ENCODE results near the gene CCL13.

CCL13 gene

DNA sequence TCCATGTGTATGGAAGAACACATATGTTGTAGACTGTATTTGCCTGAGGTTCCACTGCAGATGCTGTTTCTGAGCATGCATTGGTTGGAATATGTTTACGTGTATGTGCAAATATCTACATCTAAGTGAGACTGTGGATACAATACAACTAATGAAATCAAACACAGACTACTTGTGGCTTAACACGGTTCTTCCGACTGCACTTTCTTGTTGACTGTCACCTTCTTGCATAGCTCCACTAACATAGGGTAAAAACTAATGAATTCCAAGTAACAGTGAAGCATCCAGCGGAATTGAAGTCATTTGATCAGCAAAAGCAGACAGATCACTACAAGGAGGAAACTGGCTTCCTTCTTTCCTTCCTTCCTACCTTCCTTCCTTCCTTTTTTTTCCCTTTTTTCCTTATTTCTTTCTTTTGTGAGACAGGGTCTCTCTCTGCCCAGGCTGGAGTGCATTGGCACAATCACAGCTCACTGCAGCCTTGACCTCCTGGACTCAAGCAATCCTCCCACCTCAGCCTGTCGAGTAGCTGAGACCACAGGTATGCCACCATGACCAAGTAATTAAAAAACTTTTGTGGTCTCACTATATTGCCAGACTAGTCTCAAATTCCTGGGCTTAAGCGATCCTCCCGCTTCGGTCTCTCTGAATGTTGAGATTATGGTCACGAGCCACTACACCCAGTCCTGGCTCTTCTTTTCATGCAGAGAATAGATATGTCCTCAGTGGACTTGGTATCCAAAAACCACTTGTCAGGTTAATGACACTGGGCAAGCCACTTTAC is 28.7 kb downstream of the CCL13 start:
- no peak for DNase-seq (ENCODE audit: low read depth)

DNA sequence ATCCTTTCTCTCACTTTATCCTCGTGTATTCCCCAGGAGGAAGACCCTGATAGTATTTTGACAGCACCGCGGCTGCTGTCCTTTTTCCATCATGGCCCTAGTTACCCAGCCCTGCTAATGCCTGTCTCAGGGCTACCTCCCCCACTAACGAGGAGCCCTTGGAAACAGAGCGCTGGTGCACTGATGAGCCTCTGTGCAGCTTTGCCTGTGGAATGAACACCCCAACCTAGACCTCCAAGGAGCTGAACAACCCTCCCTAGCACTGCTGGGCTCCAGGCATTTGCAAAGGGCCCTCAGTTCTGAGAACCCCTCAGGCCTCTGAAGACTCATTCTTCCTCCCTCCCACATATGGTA is 30.0 kb downstream of the CCL13 start:
- DNase-seq (ENCODE audit: low read depth) = no peak

DNA sequence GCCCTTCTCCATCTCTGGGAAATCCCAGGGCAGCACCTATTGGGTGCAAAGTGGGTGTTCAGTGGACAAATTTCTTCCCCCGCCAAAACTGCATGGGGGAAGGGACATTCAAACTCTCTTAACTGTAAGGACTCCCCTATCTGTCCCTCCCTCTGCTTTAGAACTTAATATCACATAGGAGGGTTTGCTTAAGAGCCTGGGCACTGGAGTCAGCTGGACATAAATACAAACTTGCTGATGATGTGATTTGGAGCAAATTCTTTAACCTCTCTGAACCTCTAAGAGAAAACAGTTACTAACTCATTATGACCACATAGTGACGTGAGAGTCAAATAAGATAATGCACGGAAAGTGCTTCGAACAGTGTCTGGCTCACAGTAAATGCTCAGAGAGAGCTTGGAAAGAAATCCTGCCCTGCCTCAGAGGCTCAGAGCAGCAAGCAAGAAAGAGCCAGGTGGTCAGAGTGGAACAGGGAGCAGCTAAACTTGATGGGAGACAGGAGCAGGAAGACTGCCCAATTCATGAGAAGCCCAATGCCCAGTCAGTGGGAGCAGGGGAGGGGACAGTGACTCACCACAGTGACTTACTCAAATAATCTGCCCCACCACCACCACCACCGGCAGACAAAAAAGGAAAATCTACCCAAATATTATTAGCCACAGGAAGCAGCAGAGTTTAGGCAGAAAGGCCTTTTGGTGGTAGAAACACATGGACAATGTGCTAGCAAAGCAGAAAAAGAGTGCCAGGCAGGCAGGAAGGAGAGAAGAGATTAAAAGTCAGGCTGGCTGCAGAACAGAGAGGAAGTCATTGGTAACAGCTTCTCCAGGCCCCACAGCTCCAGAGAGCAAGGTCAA is 30.6 kb downstream of the CCL13 start:
- no peak for DNase-seq (ENCODE audit: low read depth)

DNA sequence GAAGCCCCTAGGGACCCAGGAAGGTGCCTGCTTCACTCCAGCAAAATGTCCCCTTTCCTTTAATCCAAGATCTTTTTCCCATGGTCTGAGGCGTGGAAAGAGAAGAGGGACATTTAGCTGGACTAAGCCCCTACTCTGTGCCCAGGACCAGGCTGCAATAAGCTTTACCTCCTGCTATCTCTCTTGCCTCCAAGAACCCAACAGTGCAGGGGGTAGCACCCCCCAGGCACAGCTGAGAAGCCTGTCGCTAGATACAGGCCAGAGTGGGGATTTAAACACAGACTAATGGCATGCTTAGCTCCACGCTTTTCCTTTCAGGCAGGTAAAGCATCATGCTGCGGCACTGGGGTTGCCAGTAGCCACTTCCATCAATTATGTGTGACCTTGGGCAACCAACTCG is 31.3 kb downstream of the CCL13 start:
- DNase-seq (ENCODE audit: low read depth) = no peak

DNA sequence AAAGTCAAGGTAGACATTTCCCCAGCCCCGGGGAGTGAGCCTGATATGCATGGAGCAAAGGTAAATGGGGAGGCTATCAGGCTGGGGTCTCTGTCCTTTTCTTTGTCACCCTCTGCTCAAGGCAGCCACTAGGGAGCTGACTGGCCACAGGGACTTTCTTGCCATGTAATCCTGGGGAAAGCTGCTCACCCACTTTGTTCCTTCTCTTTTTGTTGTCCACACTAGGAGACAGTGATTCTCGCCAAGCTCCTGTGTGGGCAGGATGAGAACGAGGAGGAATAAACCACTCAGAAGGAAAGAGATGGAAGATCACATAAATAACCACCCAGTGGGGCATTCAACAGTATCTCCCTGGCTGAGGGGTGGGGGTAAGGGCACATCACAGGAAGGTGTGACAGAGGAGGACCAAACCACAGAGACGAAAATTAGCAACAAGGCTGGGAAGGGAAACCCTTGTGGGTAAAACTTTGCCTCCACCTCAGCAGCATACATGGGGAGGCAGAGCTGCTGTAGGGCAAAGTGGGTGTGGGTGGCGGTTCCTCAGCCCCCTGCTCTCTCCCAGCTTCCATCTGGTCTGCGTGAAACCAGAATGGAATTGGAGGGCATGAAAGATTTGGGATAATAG is 33.0 kb downstream of the CCL13 start:
- no peak for DNase-seq (ENCODE audit: low read depth)

DNA sequence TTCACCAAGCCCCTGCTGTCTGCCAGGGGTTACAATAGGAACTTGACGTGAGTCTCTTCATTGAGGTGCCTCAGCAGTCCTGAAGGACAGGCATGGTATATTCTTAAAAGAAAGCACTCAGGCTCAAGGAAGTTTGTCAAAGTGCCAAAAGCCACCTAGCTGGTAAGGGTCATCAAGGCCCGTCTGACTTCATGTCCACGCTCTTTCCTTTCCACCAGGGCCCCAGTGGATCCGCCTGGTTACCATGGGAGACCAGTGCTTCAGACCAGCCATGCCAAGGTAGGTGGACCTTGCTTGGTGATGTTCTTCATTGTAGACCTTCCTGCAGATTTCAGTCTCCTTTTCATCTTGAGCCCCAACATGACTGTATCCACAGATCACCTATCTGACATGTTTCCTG is 34.4 kb downstream of the CCL13 start:
- DNase-seq (ENCODE audit: low read depth) = no peak

DNA sequence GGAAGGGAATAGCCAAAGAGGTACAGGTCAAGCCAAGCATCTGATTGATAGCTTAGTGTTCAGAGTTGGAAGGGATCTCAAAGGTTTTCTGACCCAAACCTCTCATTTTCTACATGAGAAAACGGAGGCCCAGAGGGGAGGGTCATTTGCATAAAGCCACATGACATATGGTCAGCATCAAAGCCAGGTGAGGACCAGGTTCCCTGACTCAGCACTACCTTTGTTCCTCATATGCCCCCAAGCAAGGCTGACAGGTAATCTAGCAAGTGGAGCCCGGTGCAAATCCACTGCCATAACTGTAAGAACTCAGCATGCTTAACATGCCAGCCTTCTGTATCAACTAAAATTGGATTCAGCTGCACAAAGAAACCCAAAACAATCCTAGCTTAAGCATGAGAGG is 35.0 kb downstream of the CCL13 start:
- no peak for DNase-seq (ENCODE audit: low read depth)

DNA sequence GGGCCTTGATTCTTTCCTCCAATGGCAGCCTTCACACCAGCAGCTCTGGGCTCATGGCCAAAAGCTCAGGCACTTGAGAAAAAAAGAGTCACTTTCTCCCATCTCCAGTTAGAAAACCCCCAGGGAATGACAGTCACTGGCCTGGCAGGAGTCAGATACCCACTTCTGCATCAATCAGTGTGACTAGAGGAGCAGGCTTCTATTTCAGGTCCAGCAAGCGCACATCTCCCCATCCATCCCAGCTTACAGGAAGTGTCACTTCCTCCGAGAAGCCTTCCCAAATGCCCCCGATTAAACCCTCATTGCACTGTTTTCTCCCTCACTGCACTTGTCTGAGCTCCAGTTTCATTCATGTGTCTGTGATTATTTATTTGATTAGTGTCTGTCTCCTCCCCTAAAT is 37.1 kb downstream of the CCL13 start:
- DNase-seq (ENCODE audit: low read depth) = no peak

DNA sequence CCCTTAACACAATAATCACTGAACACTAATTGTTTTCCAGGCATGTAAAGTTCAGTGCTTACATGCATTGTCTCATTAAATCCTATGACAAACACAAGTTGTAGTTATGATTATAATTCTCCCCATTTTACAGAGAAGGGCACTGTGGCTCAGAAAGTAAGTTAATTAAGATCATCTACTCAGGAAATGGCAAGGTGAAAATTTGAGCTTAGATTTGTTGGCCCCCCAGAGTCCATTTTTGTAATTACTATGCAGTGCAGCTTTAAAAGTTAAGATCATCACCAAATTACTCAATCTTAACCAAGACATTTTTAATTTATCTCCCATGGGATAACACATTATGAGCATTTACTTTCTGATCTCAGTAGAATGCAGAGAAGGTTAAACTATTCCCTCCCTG is 41.0 kb downstream of the CCL13 start:
- DNase-seq (ENCODE audit: low read depth) = no peak

DNA sequence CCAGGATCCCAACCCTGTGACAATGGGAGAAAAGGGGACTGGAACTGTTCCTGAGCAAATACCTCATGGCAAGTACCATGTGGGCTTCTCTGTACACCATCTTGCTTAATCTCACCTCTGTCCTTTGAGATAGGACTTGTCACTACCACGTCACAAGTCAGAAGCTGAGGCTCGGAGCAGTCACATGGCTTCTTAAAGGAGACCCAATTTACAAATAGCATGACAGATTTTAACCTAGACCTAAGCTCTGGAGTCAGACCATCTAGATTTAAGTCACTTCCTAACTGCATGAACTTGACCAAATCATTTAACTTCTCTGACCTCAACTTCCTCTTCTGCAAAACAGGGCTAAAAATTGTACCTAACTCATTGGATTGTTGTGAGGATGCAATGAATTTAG is 42.7 kb downstream of the CCL13 start:
- DNase-seq (ENCODE audit: low read depth) = no peak

DNA sequence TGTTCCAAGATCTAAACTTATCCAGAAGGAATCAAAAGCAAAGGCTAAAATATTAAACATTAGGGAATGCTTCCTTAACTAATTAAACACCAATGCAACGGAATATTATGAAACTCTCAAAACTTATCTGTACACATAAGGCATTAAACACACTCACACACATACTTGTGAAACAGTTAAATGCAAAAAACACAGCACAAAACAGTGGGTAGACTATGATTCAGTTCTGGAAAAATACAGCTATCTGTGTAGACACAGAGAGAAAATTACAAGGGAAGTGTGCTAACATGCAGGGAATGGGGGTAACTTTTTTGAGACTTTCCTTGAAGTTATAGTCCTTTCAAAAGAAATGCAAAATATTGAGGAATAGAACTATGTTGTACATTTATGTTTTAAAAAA is 43.4 kb downstream of the CCL13 start:
- DNase-seq (ENCODE audit: low read depth) = no peak

DNA sequence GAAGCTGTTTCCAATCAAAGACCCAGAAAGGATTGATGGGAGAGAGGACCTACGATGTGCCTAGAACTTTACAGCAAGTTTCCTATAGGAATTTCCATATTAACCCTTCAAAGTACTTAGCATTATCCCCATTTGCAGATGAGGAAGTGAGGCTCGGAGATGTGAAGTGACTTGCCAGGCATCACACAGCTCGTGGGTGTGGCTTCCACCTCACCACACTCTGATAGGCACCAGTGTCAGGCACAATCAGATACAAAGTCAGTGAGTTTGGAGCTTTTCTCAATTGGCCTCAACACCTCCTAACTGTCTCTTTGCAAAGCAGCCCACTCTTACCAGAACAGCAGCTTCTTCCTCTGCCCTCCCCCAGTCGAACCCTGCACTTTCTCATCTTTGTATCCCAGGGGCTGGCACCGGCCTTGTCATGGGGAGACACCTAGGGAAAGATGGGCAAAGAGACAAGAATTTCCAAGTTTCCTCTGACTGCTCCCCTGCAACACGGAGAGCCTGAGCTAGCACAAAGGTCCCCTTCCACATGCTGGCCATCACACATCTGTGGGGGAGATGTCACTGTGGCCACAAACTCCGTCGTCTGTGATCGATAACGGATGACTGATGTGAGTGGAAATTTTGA is 44.1 kb downstream of the CCL13 start:
- no peak for DNase-seq (ENCODE audit: low read depth)

DNA sequence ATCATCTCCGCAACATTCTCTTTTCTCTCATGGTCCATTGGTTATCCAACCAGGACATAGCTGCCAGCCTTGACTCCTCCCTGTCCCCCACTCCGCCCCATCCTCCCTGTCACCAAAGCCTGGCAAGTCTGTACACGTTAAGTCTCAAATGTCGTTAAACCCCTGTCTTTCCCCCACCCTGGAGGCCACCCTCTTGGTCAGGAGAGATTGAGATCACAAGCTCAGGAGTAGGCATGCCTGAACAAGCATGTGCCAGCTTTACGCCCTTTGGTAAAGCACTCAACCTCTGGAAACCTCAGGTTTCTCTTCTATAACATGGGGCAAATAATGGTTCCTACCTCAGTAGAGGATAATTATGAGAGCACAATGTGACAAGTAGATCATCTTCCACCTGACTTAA is 44.9 kb downstream of the CCL13 start:
- DNase-seq (ENCODE audit: low read depth) = no peak

DNA sequence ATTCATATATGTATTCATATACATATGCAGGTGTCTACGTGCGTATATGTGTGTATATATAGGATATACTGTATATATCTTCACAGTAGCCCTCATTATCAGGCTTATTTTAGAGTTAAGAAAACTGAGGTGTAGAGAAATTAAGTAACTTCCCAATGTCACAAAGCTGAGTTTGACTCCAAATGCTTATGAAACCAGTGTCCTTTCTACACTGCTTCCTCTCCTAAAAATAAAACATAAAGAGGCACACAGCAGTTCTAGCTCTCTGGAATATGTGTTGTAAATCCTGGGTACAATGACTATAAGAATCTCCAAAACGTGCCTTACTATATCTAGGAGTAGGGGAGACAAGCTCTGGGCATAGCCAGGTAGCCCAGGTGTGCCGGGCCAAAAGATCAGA is 46.7 kb downstream of the CCL13 start:
- DNase-seq (ENCODE audit: low read depth) = no peak

DNA sequence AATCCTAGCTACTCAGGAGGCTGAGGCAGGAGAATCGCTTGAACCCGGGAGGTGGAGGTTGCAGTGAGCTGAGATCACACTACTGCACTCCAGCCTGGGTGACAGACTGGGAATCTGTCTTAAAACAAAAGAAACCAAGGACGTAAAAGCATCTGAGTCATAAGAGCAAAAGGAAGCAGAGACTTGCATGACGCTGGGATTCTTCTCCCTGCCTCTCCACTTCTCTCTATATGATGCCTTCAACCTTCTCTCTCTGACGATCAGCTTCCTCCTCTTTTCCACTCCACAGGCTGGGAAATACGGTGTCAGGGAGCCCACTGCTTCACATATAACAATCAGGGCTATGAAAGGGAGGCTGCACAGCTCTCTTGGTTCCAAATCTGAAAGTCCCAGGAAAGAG is 49.9 kb downstream of the CCL13 start:
- DNase-seq (ENCODE audit: low read depth) = no peak
